Neural crest cell (in vitro differentiated cells): ENCODE data around the gene CABLES2. TPM values are rescaled to one million over a fixed set of nuclear protein-coding genes. Genes with fewer than 3 reads are reported as not detected.
A peak's percentile ranks its signal among the peaks of the same experiment; 100 is the strongest.

Source experiments
- DNase-seq: peaks from one replicate; pipeline ENCODE4 v3.0.0; 2021; ENCODE audit warnings: low read depth, mixed read lengths, low spot score
- H3K27ac Mint-ChIP-seq: one replicate; pipeline ENCODE4 v1.8.0; 2021; ENCODE audit warnings: mild to moderate bottlenecking, mixed read lengths; ENCODE audit not compliant: unreplicated experiment
- H3K27me3 Mint-ChIP-seq: 2 replicates; pipeline ENCODE4 v1.8.0; 2021; ENCODE audit warnings: low read depth, mild to moderate bottlenecking, mixed read lengths
- H3K36me3 Mint-ChIP-seq: 2 replicates; pipeline ENCODE4 v1.8.0; 2021; ENCODE audit warnings: low read depth, mild to moderate bottlenecking, mixed read lengths
- H3K4me1 Mint-ChIP-seq: 2 replicates; pipeline ENCODE4 v1.8.0; 2021; ENCODE audit warnings: mixed read lengths
- H3K4me3 Mint-ChIP-seq: one replicate; pipeline ENCODE4 v1.8.0; 2021; ENCODE audit warnings: mild to moderate bottlenecking, mixed read lengths
- H3K9me3 Mint-ChIP-seq: 2 replicates; pipeline ENCODE4 v1.8.0; 2021; ENCODE audit warnings: mixed read lengths
- total RNA-seq: library from RNA; stranded (reverse); gene quantifications from 2 replicates; pipeline ENCODE4 v1.2.1, GENCODE V29; 2021
- TF ChIP-seq, protein P1 (sequence below): fragments of 200-600 bp; sonication (generic); conservative IDR thresholded peaks from 2 replicates; pipeline ENCODE4 v1.5.0; 2021; ENCODE audit warnings: antibody characterized with exemption, mild to moderate bottlenecking

Gene CABLES2
- total RNA-seq, 1 donor from 2014 or later, result 26.6 TPM

GRCh38 chr20:62411479-62412193 is 4.6 kb upstream of the CABLES2 start:
- Mint-ChIP-seq H3K27me3 (peaks cover 5% of the 10 kb centered on the region), H3K36me3 (no peaks in the 10 kb centered on the region), H3K4me3 (no peak overlapping the region), H3K27ac (no peak overlapping the region), H3K9me3 (no peaks in the 10 kb centered on the region), H3K4me1 (no peaks in the 10 kb centered on the region)
- no peak for DNase-seq
- TF ChIP-seq, protein P1, sequence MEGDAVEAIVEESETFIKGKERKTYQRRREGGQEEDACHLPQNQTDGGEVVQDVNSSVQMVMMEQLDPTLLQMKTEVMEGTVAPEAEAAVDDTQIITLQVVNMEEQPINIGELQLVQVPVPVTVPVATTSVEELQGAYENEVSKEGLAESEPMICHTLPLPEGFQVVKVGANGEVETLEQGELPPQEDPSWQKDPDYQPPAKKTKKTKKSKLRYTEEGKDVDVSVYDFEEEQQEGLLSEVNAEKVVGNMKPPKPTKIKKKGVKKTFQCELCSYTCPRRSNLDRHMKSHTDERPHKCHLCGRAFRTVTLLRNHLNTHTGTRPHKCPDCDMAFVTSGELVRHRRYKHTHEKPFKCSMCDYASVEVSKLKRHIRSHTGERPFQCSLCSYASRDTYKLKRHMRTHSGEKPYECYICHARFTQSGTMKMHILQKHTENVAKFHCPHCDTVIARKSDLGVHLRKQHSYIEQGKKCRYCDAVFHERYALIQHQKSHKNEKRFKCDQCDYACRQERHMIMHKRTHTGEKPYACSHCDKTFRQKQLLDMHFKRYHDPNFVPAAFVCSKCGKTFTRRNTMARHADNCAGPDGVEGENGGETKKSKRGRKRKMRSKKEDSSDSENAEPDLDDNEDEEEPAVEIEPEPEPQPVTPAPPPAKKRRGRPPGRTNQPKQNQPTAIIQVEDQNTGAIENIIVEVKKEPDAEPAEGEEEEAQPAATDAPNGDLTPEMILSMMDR, result no peak

- Mint-ChIP-seq H3K36me3 (no peaks in the 10 kb centered on the region), H3K4me3 (no peak overlapping the region), H3K4me1 (peaks cover 4% of the 10 kb centered on the region), H3K27me3 (peaks cover 5% of the 10 kb centered on the region), H3K9me3 (no peaks in the 10 kb centered on the region), H3K27ac (no peak overlapping the region)
- TF ChIP-seq, protein P1, result no peak
- DNase-seq, result no peak
Measured at GRCh38 chr20:62410746-62411478, 3.8 kb upstream of the CABLES2 start.

DNA sequence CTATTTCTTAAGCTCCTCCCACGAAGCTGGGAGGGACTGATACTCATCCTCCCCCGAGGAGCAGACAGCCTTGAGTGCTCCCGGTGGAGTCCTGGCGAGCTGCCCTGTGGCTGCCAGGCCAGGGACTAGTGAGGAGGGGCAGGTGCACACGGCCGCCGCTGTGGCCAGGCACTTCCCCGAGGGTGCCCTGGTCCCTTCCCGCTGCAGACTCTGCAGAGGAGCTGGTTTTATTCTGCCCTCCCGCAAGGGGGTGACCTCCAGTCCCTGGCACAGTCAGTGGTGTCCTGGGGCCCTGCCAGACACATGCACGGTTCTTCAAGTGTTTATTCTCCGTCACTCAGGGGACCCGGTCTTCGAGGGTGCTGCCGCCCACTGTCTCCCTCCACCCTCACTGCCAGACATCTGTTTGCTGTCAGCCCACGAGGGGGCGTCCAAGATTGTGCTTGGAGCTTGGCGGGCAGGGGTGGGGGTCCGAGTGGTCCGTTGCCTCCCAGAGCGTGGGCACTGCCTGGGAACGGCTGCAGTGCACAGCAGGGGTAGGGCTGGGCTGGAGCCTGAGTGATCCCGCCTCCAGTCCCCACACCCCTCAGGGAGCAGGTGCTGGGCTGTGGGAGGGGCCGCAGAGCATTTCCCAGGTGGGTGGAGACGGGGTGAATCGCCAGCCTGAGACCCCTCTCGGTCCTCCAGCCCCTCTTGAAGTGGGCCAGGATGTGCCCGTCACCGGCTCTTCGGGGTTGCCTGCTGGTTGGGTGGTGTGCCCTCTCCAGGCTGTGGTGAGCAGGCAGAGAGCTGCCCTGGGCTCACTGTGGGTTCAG is 3.1 kb upstream of the CABLES2 start:
- peaks cover 5% of the 10 kb centered on the region for H3K27me3 Mint-ChIP-seq
- DNase-seq, result peak; percentile 65
- no peaks in the 10 kb centered on the region for H3K9me3 Mint-ChIP-seq
- H3K27ac Mint-ChIP-seq, result no peak overlapping the region
- peak overlapping the region; percentile 71 for H3K4me3 Mint-ChIP-seq
- peaks cover 10% of the 10 kb centered on the region for H3K4me1 Mint-ChIP-seq
- no peaks in the 10 kb centered on the region for H3K36me3 Mint-ChIP-seq
- TF ChIP-seq, protein P1, result peak; percentile 68

DNA sequence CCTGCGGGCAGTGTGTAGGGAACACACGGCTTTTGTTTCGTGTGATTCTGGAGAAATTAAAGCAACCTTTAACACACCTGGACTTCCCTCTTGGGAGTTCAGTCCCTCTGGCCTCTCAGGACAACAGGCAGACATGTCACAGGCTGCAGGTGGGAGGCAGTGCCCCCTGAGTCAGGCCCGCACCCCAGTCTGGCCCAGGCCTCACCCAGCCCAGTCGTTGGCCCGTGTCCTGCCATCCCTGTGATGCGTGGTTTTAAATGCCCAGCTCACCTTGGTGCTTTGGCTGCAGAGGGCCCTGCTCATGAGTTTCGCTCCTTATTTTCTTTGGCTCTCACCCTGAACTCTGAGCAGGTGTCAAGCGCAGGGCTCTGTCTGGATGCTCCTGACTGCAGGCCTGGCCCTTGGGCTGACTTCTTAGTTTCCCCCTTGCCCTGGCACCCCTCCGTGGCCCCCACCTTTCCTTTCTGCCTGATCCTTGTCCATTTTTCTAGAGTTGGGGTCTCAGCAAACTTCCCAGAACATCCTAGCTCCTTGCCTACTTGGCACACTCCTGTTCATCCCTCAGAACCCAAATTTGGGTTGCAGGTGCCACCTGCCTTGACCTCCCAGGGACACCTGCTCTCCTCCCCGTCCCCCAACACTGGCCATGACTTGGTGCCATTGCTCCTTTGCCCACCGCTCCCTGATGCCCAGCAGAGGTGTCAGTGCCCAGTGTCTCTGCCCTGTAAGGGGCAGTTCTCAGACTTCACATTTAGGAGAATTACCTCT is 2.2 kb upstream of the CABLES2 start:
- no peaks in the 10 kb centered on the region for H3K36me3 Mint-ChIP-seq
- H3K27me3 Mint-ChIP-seq, result peaks cover 5% of the 10 kb centered on the region
- DNase-seq, result no peak
- H3K4me3 Mint-ChIP-seq, result peak overlapping the region; percentile 32
- H3K4me1 Mint-ChIP-seq, result peaks cover 11% of the 10 kb centered on the region
- H3K9me3 Mint-ChIP-seq, result no peaks in the 10 kb centered on the region
- H3K27ac Mint-ChIP-seq, result no peak overlapping the region
- TF ChIP-seq, protein P1, result no peak

- Mint-ChIP-seq H3K4me3 (no peak overlapping the region), H3K36me3 (no peaks in the 10 kb centered on the region), H3K9me3 (no peaks in the 10 kb centered on the region), H3K4me1 (peaks cover 11% of the 10 kb centered on the region), H3K27me3 (peaks cover 5% of the 10 kb centered on the region), H3K27ac (no peak overlapping the region)
- DNase-seq, result no peak
- TF ChIP-seq, protein P1, result no peak
Measured at GRCh38 chr20:62408640-62409039, 1.6 kb upstream of the CABLES2 start.
